ENCODE results near the gene PAQR8. TPM values are rescaled to one million over a fixed set of nuclear protein-coding genes. Genes with fewer than 3 reads are reported as not detected.

The PAQR8 gene
- total and polyA plus RNA-seq, 2 of the 4 experiments (the other 2 are of a cell fraction), result 1.4 to 1.6 TPM

DNA sequence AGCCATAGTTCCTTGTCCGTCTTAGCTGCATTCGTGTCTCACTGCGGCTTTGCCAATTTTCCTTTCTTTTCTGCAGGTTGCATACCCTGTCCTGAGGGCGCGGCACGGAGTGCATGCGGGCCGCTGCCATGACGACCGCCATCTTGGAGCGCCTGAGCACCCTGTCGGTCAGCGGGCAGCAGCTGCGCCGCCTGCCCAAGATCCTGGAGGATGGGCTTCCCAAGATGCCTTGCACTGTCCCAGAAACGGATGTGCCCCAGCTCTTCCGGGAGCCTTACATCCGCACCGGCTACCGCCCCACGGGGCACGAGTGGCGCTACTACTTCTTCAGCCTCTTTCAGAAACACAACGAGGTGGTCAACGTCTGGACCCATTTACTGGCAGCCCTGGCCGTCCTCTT, 41.1 kb downstream of the PAQR8 start:
- Histone ChIP-seq H2BK5ac (ENCODE audit: low read depth, low read length, poor library complexity, severe bottlenecking) (no peak overlapping the region), H3K36me3 (ENCODE audit: control insufficient read depth, insufficient read depth, low read length) (peaks cover 8% of the 10 kb centered on the region; the same call in 1 of the 2 replicates), H3K4me3 (ENCODE audit: insufficient read depth, low read depth, low read length) (no peak overlapping the region), H4K5ac (ENCODE audit: low read depth, low read length) (no peak overlapping the region), H3K4me1 (ENCODE audit: control insufficient read depth, insufficient read depth, low read length) (peaks cover 2% of the 10 kb centered on the region; the same call in 1 of the 2 replicates), H3K27ac (ENCODE audit: insufficient read depth, low read length) (no peak overlapping the region), H4K8ac (ENCODE audit: low read depth in 2 of 2, low read length in 2 of 2) (no peak overlapping the region), H3K23ac (ENCODE audit: low read depth, low read length) (no peak overlapping the region), H3K14ac (replicated peaks; ENCODE audit: low read depth, low read length) (no peak overlapping the region), H2AFZ (replicated peaks; ENCODE audit: low read length, poor library complexity) (no peak overlapping the region), H3K56ac (ENCODE audit: extremely low read depth, insufficient read depth, low read length) (no peak overlapping the region), H3K79me1 (ENCODE audit: low read depth in 1 of 2, low read length in 2 of 2) (no peaks in the 10 kb centered on the region), H3K9ac (ENCODE audit: low read depth, low read length) (no peak overlapping the region), H3K4me2 (ENCODE audit: low read depth, low read length) (no peak overlapping the region), H3K27me3 (ENCODE audit: control insufficient read depth, insufficient read depth, low read length) (no peaks in the 10 kb centered on the region), H2AK9ac (replicated peaks; ENCODE audit: low read depth, low read length, poor library complexity) (no peak overlapping the region), H3K18ac (ENCODE audit: low read depth, low read length) (no peak overlapping the region), H2BK20ac (ENCODE audit: low read depth, low read length) (no peak overlapping the region), H4K91ac (ENCODE audit: insufficient read depth, low read depth, low read length) (no peak overlapping the region), H2BK120ac (ENCODE audit: low read depth, low read length) (no peak overlapping the region), H2BK15ac (ENCODE audit: low read depth, low read length) (no peak overlapping the region), H2AK5ac (ENCODE audit: low read depth, low read length) (no peak overlapping the region), H3K9me1 (ENCODE audit: insufficient read depth, low read length) (no peaks in the 10 kb centered on the region), H4K20me1 (ENCODE audit: insufficient read depth, low read length) (no peaks in the 10 kb centered on the region), H3K4ac (ENCODE audit: low read depth, low read length) (no peak overlapping the region), H3K9me3 (ENCODE audit: control insufficient read depth, insufficient read depth, low read length) (no peaks in the 10 kb centered on the region)
- ChIA-PET CTCF (no interaction called here), POLR2A (ENCODE audit: unreplicated experiment) (no interaction called here)
- DNase-seq (no peak), ATAC-seq (ENCODE audit: low read depth) (no peak)
- WGBS, 2 experiments (ENCODE audit: extremely low coverage in 2 of 2, insufficient read length in 1 of 2), result 96% methylated on average over 21 of the region's 26 CpGs; no CpG with 5 or more reads in 1 of the 2 experiments
- BruUV-seq (replicated peaks), result no TSS peak
- dilution Hi-C loops (cut with HindIII; ENCODE audit: low sequenced_read_pairs, unreplicated experiment), result loop anchor here (25.0 kb wide), 1 partner anchor 259 kb away; the partner anchor contains the start of gene TMEM14A
- in situ Hi-C loops (cut with MboI; ENCODE audit: low sequenced_read_pairs), result no loop called here
- intact Hi-C loops (cut with micrococcal nuclease), result loop anchor here (10.0 kb wide), 2 partner anchors 412 to 1082 kb away; no protein-coding TSS in a partner anchor
- no peak for TF ChIP-seq RCOR1 (IDR thresholded peaks at IDR 0.05; ENCODE audit: insufficient replicate concordance, low read length)
